NCI-H748 (cell line): ENCODE results near the gene MT1HL1.
"Not testable (repeated sequence)": the region's sequence is repeated elsewhere in the genome, so short reads cannot be mapped to it uniquely, and the experiment has no call there.

Source experiments
- DNase-seq: peaks from one replicate; lab custom pipeline; 2025; ENCODE audit not compliant: unreplicated experiment; lab: John Stamatoyannopoulos, UW

Gene MT1HL1

DNA sequence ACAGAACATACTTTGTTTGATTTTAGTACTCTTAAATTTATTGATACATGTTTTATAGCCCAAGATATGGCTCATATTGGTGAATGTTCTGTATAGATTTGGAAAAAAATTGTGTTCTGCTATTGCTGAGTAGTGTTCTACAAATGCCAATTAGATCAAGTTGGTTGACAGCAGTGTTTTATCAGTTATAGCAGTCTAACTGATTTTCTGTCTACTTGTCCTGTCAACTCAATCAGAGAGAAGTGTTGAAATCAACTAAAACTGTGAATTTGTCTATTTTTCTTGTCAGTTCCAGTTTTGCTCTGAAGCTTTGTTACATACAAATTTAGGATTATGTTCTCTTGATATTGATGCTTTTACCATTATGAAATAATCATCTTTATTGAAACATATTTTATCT is 14.7 kb upstream of the MT1HL1 start:
- no peak for DNase-seq

DNA sequence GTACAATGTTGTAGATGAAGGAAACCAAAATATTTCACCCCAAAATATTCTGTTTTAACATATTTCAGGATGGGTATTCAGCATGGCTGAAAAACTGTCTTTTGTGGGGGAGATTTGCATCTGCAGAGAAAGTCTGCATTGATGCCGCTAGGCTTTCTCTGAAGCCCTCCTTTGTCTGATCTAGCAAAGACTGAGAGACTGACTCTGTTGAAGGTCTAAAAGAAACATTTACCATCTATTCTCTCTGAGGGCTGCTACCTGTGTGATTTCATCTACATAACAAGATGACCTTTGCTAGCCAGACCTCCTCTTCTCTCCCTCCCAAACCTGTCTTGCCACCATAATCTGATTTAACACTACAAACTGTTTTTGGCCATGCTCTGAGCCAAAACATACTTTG is 12.4 kb upstream of the MT1HL1 start:
- DNase-seq = no peak

DNA sequence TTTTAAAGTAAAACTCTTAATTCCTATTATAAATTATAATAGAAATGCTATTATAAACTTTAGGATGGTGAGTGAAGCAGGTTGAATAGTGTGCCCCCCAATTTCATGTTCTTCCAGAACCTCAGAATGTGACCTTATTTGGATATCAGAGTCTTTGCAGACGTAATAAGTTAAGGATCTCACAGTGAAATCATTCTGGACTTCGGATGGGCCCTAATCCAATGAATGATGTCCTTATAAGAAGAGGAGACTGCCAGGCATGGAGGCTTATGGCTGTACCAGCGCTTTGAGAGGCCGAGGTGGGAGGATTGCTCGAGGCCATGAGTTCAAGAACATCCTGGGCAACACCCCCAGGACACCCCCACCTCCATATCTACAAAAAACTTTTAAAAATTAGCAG is 9.4 kb upstream of the MT1HL1 start:
- DNase-seq = no peak

DNA sequence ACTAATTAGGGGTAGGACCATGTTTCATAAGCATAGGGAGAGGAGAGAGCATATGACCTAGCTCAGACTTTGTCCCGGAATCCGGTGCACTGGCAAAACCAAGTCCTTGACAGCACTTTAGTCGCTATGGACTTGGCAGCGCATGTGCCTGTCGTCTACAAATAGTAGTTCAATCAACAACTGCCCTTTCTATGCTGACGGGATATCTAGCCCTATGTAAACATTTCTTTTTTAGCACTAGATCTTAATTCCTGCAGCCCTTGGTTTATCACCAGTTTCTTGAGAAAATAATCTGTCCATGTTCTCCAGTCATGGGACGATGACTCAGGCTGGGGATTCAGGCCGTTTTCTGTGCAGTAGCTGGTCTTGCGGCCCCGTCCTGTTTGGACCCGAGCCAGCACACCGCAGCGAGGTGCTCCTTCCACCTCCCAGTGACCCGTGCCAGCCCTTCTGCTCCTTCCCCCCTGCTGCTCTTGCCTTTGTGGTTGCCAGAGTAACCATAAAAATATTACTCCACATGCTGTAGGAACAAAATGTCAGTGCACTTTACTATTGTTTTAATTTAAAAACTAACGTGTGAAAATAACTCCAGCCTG is 8.6 kb upstream of the MT1HL1 start:
- peak; percentile 74 for DNase-seq

DNA sequence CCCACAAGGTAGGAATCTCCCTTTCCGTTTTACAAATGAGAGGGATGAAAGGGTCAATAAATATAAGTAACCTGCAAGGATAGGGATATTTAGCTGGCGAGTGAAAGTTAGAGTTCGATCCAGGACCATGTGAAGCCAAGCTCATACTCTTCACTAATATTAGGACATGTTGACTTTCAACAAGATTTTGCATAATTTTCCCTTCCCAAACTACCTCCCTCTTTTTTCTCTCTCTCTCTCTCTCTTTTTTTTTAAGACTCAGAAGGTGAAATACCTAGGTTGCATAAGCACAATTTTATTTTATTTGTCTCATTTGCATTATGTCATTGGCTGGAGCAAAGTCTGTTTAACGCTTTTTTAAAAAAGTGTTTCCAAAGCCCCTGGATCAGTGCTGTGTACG is 8.1 kb upstream of the MT1HL1 start:
- no peak for DNase-seq

DNA sequence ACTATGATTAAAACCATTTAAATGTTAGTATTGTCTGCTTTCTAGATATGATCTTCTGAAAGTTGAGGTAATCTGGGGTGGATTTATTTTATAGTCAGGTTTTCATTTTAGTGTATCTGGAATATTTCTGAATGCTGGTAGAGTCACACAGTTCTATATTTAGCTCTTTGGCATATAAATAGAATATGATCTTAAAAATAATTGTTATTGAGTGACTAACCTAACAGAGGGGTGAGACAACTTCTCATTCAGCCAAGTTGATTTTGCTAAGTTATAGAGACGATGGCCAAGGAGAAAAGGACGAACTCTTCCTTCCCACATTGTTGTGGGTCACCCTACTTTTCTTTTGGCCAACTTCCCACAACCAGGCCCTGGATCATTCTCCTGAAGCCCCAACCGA is 7.2 kb upstream of the MT1HL1 start:
- DNase-seq = no peak

DNA sequence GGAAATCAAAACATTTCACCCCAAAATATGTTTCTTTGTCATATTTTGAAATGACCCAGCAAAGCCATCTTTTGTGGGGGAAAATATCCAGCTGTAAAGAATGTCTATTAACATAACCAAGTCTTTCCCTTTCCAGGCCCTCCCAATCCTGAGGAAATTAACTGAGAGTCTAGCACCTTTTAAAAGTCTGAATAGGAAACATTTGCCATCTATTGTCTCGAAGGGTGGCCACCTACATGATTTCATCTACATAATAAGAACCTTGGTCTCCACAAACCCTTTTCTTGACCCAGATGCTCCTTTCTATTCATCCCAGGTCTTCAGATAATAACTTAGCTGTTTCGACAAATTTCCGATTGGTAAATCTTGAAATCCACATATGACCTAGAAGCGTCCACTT is 5.4 kb upstream of the MT1HL1 start:
- no peak for DNase-seq

DNA sequence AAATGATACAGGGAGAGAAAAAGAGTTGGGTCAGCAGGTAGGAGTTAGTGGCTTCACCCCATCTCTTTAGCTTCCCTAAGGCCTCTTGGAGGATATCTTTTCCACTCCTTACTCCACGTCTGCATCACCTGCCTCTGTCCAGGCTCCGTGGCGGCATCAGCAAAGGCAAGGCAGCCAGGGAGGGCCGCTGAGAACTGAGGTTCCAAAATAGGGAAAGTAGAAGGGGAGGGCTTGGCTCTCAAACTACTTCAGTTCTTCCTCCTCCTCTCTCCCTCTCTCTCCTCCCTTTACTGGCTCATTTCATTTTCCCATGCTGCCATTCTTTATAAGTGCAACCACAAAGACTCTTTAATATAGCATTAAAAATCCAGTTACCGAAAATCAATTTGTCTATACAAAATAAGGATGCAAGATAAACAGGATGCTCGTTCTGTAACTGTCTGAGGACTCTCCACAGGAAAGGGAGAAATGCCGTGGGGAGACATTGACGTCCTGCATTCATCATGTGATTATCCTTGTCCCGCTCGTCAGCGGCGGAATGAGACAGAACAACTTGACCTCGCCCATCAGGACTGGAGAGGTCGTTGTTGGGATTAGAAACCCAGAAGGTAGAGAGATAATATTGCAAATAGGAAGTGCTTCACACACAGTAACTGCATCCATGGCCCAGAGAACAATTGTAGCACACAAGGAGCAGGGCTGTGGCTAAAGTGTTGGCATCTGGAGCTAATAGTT is 3.1 kb upstream of the MT1HL1 start:
- DNase-seq = no peak

DNA sequence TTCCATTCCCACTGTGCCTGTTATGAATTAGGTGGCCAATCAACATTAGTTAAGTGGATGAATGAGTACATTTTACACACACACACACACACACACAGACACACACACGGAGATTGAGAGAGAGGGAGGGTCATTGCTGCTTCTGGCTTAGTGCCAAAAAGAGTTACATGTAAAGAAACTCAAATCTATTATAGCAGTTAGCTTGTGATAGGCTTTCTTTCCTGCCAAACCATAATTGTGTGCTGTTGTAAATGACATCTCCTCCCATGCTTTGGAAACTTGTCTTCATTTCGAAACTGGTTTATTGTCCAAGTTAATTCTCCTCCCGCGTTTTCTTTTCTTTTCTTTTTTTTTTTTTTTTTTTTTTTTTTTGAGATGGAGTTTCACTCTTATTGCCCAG is 1.4 kb upstream of the MT1HL1 start:
- DNase-seq = peak; percentile 19

DNA sequence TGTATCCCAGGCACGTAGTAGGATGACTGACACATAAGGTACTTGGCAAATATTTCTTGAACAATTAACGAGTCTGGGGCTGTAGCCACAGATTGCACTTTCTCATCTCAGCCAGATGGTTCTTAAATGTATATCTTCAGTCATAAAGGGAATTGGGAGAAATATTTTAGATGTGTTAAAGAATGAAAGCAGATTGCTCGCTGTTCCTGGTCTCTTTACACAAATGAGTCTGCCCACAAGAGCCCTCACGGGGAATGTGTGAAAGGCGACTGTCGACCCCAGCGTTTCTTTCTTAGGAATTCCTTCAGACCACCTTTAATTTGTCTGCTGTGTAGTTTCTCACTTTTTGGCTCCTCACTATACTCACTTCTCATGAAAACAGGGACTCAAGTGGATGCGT is 725 bp downstream of the MT1HL1 start:
- no peak for DNase-seq

DNA sequence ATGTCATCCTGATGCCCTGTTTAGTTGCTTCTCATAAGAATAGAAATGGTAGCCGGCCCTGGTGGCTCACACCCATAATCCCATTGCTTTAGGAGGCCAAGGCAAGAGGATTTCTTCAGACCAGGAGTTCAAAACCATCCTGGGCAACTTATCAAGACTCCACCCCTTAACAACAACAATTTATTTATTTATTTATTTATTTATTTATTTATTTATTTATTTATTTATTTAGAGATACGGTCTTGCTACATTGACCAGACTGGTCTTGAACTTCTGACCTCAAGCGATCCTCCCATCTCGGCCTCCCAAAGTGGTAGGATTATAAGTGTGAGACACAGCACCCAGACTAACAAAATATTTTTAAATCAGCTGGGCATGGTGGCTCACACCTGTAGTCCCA is 4.0 kb downstream of the MT1HL1 start:
- no peak for DNase-seq

DNA sequence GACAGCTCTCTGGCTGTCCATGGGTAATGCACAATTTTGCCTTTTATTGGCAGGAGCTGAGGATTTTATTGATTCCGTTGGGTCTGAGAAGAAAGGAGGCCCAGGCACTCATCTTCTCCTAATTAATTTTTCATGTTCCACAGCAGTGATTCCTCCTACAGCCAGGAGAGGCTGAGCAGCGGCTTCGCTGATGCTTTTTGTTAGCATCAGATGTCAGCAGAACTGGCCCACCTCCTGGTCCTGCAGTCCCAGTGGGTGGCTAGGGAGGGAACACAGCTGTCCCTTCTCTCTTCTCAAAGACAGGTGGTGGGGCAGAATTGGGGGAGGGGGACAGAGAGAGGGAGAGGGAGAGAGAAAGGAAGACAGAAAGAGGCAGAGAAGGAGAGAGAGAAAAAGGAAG is 5.7 kb downstream of the MT1HL1 start:
- DNase-seq = no peak

DNA sequence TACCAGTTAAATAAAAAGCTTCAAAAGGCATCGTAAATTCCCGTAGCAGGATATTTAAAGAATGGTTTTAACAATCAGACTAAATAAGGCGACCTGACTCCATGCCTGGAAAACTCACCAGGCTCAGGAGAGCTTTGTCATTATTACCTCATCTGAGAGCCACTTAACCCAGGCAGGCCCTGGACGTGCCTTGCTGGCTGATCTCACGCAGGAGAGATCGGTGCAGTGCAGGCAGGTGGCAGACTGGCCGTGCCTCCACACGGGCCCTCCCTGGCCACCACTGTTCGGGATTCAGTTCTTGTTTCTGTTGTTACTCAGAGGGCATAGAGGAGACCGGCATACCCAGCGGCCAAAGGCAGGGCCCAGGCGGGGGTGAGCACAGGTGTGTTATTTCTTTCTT is 6.4 kb downstream of the MT1HL1 start:
- DNase-seq = peak; percentile 48

DNA sequence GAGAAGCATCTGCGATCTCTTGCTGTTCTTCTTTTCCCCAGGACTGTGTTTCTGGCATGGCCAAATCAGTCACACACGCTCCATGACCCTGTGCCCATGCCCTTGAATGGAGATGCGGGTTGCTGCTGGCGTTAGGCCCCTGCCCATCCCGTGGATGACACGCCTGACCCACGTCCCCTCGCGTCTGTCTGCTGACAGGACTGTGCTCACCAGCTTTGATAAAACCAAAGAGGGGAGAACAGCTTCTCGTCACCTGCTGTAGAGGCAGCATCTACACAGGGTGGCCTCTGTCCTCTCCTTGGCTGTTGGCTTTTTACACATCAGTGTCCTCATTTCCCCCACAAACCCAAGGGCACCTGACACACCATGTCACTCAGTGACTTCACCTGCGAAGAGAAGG is 6.9 kb downstream of the MT1HL1 start:
- no peak for DNase-seq

DNA sequence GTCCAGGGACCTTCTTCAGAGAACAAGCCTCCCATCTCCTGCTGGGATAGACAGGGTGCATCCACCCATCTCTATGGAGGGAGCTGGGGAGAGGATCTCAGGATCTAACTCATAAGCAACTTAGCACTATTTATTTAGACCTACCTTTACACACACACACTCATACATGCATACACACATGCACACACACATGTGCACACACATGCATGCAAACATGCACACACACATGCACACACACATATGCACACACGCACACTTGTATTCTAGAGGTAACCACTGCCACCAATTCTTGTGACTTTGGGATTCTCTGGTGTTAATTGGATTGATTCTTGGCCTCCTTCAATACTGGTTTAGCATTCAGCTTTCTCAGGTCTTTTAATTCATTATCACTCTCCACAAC is 9.8 kb downstream of the MT1HL1 start:
- no peak for DNase-seq

DNA sequence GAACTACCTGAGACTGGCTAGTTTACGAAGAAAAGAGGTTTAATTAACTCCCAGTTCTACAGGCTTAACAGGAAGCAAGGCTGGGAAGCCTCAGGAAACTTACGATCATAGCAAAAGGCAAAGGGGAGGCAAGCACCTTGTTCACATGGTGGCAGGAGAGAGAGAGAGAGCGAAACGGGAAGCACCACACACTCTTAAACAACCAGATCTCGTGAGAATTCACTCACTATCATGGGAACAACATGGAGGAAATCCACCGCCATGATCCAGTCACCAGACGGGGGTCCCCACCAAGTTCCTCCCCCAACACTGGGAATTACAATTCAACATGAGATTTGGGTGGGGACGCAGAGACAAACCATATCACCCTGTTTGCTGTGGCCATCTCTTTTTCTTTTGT is 11.8 kb downstream of the MT1HL1 start:
- no peak for DNase-seq

DNA sequence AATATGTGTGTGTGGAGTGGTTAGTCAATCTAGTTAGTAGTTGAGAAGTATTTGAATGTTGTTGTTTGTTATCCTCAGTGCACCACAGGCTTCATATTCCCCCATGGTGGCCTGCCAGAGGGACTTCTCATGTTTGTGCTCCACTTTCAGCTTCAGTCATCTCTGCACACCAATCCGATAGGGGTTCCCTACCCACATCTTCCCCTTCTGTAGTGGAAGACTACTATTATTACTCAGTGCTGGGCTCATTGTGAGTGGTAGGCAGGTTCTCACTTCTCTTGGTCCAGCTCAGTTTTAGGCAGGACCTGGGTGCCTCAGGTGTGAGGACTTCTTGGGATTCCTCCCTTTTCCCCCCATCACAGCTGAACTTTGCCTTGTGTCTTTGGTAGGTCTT is 14.2 kb downstream of the MT1HL1 start:
- no peak for DNase-seq

DNA sequence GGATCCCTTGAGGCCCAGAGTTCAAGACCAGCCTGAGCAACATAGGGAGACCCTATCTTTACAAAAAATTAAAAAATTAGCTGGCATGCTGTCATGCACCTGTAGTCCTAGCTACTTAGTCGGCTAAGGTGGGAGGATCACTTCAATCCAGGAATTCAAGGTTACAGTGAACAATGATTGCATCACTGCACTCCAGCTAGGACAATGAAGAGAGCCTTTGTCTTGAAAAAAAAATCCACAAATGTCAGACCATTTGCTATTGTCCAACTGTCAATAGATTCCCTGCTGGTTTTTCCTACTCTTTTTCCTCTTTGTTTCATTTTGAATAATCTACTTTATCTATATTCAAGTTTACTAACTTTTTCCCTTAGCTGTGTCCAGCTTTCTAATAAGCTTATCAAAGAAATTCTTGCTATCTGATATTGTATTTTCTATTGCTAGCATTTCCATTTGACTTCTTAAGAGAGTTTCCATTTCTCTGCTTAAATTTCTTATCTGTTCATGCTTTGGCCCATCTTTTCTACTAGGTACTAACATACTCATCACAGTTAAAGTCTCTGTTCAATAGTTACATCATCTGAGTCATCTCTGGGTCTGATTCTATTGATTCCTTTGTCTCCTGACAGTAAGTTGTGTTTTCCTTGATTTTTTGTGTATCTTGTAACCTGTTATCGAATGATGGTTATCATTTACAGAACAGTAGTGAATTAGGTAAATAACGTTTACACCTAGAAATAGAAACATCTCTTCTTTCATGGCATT is 14.8 kb downstream of the MT1HL1 start:
- no peak for DNase-seq

DNA sequence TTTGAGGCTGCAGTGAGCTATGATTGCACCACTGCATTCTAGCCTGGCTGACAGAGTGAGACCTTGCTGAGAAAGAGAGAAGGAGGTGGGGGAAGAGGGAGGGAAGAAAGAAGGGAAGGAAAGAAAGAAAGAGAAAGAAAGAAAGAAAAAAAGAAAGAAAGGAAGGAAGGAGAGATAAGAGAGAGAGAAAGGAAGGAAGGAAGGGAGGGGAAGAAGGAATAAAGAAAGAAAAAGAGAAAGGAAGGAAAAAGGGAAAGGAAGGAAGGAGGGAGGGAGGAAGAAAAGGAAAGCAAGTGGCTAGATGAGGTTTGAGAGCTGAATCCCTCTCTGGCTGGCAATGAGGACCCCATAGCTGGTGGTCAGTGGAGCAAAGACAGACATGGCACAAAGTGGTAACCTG is 20.4 kb downstream of the MT1HL1 start:
- DNase-seq = no peak

DNA sequence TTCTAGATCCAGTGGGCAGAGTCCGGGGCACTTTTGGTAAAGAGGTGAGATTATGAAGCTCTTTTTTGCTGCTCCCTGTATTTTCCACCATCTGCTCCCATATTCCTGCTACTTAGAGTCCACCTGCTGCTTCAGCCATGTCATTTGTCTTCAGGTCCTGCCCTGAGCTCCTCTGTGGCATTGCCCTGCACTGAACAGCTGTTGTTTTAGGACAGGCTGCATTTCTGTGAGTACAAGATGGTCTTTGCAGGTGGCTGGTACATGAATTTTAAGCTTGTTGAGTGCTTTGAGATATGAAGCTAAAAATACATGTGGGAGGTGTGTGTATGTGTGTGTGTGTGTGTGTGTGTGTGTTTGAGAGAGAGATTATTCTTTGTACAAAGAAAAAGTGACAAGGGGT is 21.9 kb downstream of the MT1HL1 start:
- DNase-seq = no peak

DNA sequence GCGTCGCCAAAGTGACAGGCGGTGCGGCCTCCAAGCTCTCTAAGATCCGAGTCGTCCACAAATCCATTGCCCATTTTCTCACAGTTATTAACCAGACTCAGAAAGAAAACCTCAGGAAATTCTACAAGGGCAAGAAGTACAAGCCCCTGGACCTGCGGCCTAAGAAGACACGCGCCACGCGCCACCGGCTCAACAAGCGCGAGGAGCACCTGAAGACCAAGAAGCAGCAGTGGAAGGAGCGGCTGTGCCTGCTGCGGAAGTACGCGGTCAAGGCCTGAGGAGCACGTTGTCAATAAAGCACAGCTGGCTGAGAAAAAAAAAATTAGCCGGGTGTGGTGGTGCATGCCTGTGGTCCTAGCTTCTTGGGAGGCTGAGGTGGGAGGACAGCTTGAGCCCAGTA is 22.8 kb downstream of the MT1HL1 start:
- DNase-seq = not testable (repeated sequence)

DNA sequence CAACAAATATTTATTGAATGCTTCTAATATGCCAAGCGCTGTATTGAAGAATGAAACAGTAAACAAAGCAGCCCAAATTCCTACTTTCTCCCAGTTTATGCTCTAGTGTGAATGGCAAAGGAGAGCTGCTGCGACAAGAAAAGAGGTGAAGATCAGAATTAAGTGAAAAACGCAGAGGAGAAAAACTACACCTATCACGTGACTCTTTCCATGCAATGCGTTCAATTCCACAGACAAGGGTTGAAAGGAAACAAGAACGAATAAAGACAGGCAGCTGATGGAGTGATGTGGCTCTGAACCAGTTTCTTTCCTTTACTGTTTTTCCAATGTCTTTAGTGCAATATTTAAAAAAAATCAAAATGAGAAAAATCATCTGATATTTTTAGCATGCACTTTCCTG is 23.6 kb downstream of the MT1HL1 start:
- no peak for DNase-seq
